Small intestine (tissue), 7 donors: ENCODE data around the gene LEF1. TPM values are rescaled to one million over a fixed set of nuclear protein-coding genes. Genes with fewer than 3 reads are reported as not detected.
A peak's percentile ranks its signal among the peaks of the same experiment; 100 is the strongest.
"Not testable (repeated sequence)": the region's sequence is repeated elsewhere in the genome, so short reads cannot be mapped to it uniquely, and the experiment has no call there.

ENCODE experiments used
- DNase-seq, 2 donors: peaks; one replicate each; pipeline versions ENCODE4 v3.0.0 to v3.0.0-alpha.2; 2013
- FAIRE-seq: peaks from 2 replicates; lab custom pipeline; 2012; peaks lifted over from hg19 to GRCh38; lab: Jason Lieb, UNC
- H3K27ac ChIP-seq, 3 donors: one replicate each; pipeline ENCODE4 v1.5.1; 2013; ENCODE audit warnings: low read length in 2 of 3, mild to moderate bottlenecking in 2 of 3, control low read depth in 1 of 3, inconsistent platforms in 1 of 3, low read depth in 1 of 3, moderate library complexity in 1 of 3
- H3K27me3 ChIP-seq, 3 donors: one replicate each; pipeline ENCODE4 v1.6.1; 2013; ENCODE audit warnings: low read length in 3 of 3, inconsistent platforms in 1 of 3; ENCODE audit not compliant: control insufficient read depth in 3 of 3, insufficient read depth in 3 of 3
- H3K36me3 ChIP-seq, 3 donors: one replicate each; pipeline ENCODE4 v1.6.1; 2013; ENCODE audit warnings: low read length in 3 of 3, inconsistent platforms in 1 of 3, low read depth in 1 of 3, mild to moderate bottlenecking in 1 of 3, moderate library complexity in 1 of 3; ENCODE audit not compliant: control insufficient read depth in 3 of 3, insufficient read depth in 2 of 3
- H3K4me1 ChIP-seq, 3 donors: one replicate each; pipeline ENCODE4 v1.6.1; 2013; ENCODE audit warnings: low read length in 2 of 3, inconsistent platforms in 1 of 3, low read depth in 1 of 3, mild to moderate bottlenecking in 1 of 3, moderate library complexity in 1 of 3; ENCODE audit not compliant: control insufficient read depth in 3 of 3, insufficient read depth in 2 of 3
- H3K4me3 ChIP-seq, 3 donors: one replicate each; pipeline ENCODE4 v1.5.1; 2013; ENCODE audit warnings: low read length in 3 of 3, control low read depth in 1 of 3, inconsistent platforms in 1 of 3, low read depth in 1 of 3, mild to moderate bottlenecking in 1 of 3, moderate library complexity in 1 of 3
- H3K9me3 ChIP-seq, 2 donors: one replicate each; pipeline ENCODE4 v1.6.1; 2013; ENCODE audit warnings: low read depth in 1 of 2, low read length in 1 of 2; ENCODE audit not compliant: control insufficient read depth in 2 of 2, insufficient read depth in 1 of 2
- WGBS, 3 donors: extraction: QIAGEN DNeasy Blood & Tissue Kit; methylation state at CpG; one replicate each; pipeline ENCODE4 v1.1.7; 2013; 5-methylcytosine and 5-hydroxymethylcytosine counted together
- polyA plus RNA-seq, 4 donors: library from polyadenylated mRNA; stranded (reverse) in 3 of 4; unstranded in 1 of 4; fragments of 200-250 nt in 3 of 4; fragments of 120-200 nt in 1 of 4; gene quantifications; one replicate each; pipeline versions ENCODE4 v1.2.1 to v1.2.3, GENCODE V29; 2013
- donor health status: healthy with polysubstance abuse.
- donor health status: control.
- donor health status: control.
- donor health status: Bipolar disorder and iron deficiency.
- donor health status: healthy.

Gene LEF1
- polyA plus RNA-seq, 4 donors: 0.89 to 5.2 (median 3.7) TPM

DNA sequence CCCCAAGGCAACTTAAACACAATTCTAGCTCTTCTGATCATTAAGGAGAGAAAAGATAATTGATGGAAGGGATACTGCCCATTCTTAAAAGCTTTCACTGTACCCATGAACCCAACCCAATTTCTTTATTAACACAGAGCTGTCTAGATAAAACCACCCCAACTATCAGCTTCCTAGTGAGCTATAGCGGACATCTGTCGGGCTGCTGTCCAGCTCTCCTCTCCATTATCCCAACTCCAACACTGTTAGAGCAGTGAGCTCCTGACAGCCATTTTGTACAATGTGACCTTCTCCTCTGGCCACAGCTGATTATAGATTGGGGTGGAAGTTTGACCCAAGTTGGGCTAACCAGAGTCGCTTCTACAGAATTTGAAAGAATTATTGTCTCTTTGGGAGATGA lies 112.9 kb downstream of the LEF1 start:
- no peaks in the 10 kb centered on the region for H3K9me3 ChIP-seq
- H3K27ac ChIP-seq: no peak overlapping the region
- DNase-seq: no peak
- H3K36me3 ChIP-seq: peaks cover 0 to 3% (median 0%) of the 10 kb centered on the region in 3 donors
- WGBS, 3 donors: 94 to 100% (median 95%) methylated on average over 3 of the region's 3 CpGs
- no peak for FAIRE-seq
- H3K27me3 ChIP-seq: no peaks in the 10 kb centered on the region
- H3K4me3 ChIP-seq: no peak overlapping the region
- H3K4me1 ChIP-seq: peaks cover 4 to 20% (median 13%) of the 10 kb centered on the region in 3 donors

DNA sequence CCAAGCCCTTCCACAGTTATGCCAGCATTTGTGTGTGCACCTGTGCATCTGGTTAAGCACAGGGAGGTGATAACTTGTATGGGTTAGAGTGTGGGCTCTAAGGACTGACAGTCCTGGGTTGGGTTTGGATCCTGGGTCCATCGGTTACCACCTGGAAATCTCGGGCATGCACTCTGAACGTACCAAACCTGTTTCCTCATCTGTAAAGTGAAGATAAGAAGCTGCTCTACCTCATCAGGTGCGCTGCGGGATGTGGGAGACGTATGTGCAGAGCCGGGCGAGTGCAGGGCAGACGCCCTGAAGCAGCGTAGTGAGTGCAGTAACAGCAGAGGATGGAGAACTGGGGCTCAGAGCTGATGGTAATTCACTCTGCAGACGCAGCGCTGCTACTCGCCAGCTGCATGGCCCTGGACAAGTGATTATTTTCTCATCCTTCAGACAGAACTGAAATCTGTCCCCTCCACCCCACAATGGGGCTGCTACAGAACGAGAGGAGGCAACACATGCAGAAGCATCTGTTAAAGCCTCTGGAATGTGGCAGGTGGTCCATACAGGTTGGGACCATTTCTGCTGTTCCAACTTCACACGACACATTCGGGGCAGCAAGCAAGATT lies 114.6 kb downstream of the LEF1 start:
- peak in 1 of 2 donors; percentile 65 for DNase-seq
- no peak overlapping the region for H3K4me3 ChIP-seq
- H3K27me3 ChIP-seq: no peaks in the 10 kb centered on the region
- no peak for FAIRE-seq
- H3K4me1 ChIP-seq: peaks cover 4 to 20% (median 13%) of the 10 kb centered on the region in 3 donors
- WGBS, 3 donors: 62 to 69% (median 69%) methylated on average over 16 of the region's 16 CpGs
- H3K27ac ChIP-seq: peak overlapping the region in 2 of 3 donors; percentile 47 to 64
- peaks cover 0 to 3% (median 0%) of the 10 kb centered on the region in 3 donors for H3K36me3 ChIP-seq
- H3K9me3 ChIP-seq: no peaks in the 10 kb centered on the region

DNA sequence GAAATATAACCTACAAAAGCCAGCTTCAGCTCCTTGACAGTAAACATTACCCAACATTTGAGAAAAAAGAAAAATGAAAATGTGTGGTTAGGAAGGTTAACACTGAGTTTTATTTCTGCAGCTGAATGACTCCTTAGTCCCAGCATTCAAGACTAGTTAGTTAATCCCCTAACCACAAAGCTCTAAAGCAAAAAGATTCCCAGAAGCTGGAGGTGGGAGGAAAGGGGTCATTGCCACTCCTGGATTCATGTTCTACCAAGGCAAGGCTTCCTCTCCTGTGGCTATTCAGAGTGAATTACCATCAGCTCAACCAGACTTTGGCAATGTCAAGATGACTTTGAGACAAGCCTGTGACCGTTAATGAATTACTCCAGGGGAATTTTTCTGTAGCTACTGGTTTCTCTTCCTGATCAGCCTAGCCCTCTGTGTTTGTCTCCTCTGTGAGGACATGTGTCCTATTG lies 115.5 kb downstream of the LEF1 start:
- H3K9me3 ChIP-seq: no peaks in the 10 kb centered on the region
- H3K4me1 ChIP-seq: peaks cover 4 to 20% (median 13%) of the 10 kb centered on the region in 3 donors
- WGBS, 3 donors: 26 to 49% (median 27%) methylated on average over 1 of the region's 1 CpG
- H3K36me3 ChIP-seq: peaks cover 0 to 5% (median 0%) of the 10 kb centered on the region in 3 donors
- H3K27me3 ChIP-seq: no peaks in the 10 kb centered on the region
- peak in 1 of 2 donors; percentile 36 for DNase-seq
- H3K27ac ChIP-seq: peak overlapping the region in 2 of 3 donors; percentile 47 to 64
- FAIRE-seq: no peak
- H3K4me3 ChIP-seq: no peak overlapping the region

DNA sequence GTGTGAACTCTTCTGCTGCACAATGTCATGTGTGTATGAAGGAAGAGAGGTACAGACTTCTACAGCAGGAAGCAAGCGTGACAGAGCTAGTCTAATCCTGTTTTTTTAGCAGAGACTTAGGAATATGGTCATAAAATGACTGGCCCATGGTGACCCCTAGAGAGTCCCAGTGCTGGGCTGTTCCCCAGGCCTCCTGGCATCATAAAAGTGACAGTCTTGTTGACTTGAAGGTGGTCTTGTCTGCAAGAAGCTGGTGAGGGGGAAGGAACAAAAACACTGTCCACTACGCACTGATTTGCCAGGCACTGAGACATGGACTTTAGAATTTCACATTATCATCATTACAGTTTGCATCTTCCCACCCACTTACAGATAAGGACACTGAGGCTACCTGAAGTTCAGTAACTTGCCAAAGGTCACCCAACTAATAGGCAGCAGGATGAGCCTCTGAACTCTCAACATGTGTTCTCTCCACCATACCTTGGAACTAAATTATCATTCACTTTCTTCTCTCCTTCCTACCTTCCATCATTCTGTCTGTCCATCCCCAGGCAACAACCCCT lies 116.1 kb downstream of the LEF1 start:
- H3K36me3 ChIP-seq: peaks cover 0 to 7% (median 0%) of the 10 kb centered on the region in 3 donors
- no peak for FAIRE-seq

DNA sequence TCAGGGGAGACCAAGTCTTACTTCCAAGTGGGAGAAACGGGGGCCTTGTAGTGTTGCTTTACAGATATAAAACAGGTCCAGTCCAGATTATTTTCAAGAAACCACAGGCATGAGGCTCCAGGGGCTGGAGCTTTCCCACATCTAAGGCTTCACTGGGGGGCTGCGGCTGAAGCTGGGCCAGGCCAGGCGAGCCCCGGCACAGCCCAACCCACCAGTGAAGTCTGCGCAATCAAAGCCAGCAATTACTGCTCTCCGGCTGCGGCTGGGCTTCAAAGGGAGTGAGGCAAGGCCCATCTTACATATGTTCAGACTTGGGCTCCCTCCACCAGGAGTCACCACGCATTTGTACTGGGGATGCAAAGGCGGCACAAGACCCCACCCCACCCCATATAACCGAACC lies 117.4 kb downstream of the LEF1 start:
- no peak for DNase-seq
- Histone ChIP-seq H3K27me3 (no peaks in the 10 kb centered on the region), H3K36me3 (peaks cover 0 to 7% (median 0%) of the 10 kb centered on the region in 3 donors), H3K27ac (no peak overlapping the region), H3K9me3 (no peaks in the 10 kb centered on the region), H3K4me1 (peaks cover 4 to 20% (median 13%) of the 10 kb centered on the region in 3 donors), H3K4me3 (no peak overlapping the region)
- no peak for FAIRE-seq
- WGBS, 3 donors: 93 to 95% (median 95%) methylated on average over 10 of the region's 10 CpGs

More for the DNA sequence above, 116.1 kb downstream of the LEF1 start:
- peak overlapping the region in 2 of 3 donors; percentile 64 to 76 for H3K27ac ChIP-seq
- 36 to 67% (median 59%) methylated on average over 2 of the region's 2 CpGs for WGBS, 3 donors
- H3K9me3 ChIP-seq: no peaks in the 10 kb centered on the region
- H3K4me3 ChIP-seq: no peak overlapping the region
- DNase-seq: peak; percentile 75 to 83
- peaks cover 4 to 20% (median 13%) of the 10 kb centered on the region in 3 donors for H3K4me1 ChIP-seq
- no peaks in the 10 kb centered on the region for H3K27me3 ChIP-seq

DNA sequence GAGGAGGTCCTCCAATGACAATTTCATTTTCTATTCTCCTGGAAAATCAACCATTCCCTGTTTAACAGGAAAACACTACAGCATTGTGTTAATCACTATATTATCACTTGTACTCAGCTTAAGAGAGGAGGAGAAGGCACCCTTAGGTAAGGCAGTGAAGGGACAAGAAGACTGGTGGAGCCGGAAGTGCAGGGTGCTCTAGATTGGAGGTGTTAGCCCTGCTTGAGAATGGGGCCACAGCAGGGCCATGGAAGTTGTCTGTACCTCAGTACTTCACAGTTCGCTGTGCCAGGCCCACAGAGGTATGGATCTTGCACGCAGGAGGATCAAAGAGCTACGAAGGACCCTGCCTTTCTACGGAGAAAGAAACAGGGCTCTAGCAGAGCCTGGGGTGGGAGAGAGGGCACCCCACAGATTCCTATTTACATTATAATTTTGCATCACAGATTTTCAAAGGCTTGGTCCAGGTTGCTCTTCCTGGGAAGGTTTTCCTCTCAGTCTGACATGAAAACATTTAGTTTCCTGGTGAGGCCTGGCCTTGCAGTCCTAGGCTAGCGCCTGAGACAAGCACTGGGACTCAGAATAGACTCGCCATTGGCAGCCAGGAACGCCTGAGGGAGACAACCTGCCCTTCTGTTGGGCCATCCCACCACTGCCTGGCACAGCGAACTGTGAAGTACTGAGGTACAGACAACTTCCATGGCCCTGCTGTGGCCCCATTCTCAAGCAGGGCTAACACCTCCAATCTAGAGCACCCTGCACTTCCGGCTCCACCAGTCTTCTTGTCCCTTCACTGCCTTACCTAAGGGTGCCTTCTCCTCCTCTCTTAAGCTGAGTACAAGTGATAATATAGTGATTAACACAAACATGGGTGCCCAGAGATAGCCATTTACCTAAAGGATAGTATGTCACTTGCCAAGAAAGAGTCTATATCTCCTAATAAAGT lies 118.3 kb downstream of the LEF1 start:
- WGBS, 3 donors: 89 to 94% (median 94%) methylated on average over 8 of the region's 10 CpGs
- not testable (repeated sequence) for H3K36me3 ChIP-seq, H3K27me3 ChIP-seq, H3K9me3 ChIP-seq, FAIRE-seq, H3K27ac ChIP-seq, H3K4me3 ChIP-seq, DNase-seq
- peaks cover 4 to 20% (median 13%) of the 10 kb centered on the region in 3 donors for H3K4me1 ChIP-seq

DNA sequence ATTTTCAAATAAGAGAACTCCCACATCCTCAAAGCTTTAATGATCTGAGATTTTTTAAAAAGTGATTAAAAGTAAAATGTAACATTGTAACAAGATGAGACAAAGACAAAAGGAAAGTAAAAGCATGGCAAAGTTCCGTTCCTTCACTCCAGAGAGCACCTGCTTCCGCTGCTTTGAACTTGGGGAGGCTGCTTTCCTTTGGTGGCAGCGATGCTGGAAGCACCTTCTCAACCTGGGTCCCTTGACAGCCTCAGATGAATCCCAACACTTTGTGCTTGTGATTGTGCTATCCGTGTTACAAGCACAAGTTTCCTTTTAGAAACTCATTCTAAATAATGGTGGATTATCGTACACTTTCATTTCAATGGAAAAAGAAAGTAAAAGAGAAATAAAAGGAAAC lies 119.3 kb downstream of the LEF1 start:
- no peaks in the 10 kb centered on the region for H3K27me3 ChIP-seq
- 21 to 46% (median 29%) methylated on average over 5 of the region's 5 CpGs for WGBS, 3 donors
- H3K9me3 ChIP-seq: no peaks in the 10 kb centered on the region
- H3K4me1 ChIP-seq: peaks cover 4 to 20% (median 13%) of the 10 kb centered on the region in 3 donors
- FAIRE-seq (no peak), DNase-seq (peak in 1 of 2 donors; percentile 58)
- peak overlapping the region in 1 of 3 donors; percentile 22 for H3K4me3 ChIP-seq
- H3K27ac ChIP-seq: peak overlapping the region in 2 of 3 donors; percentile 2 to 37
- H3K36me3 ChIP-seq: peaks cover 0 to 7% (median 0%) of the 10 kb centered on the region in 3 donors

DNA sequence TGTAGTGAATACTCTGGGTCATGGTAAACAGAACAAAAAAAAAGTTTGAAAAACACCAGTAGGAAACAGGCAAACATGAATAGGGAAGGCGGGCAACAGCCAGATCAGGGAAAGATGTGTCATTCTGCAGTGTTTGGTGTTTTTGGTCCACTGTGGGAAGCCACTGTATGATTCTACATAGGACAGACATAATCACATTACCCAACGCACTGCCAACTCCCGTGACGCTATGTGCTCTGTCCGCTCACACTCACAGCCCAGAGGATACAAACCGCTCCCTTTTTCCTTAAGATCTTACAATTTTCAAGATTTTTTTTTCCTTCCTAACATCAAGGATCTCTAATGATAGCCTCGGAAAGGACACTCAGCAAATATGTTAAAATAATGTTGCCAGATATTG lies 119.7 kb downstream of the LEF1 start:
- Histone ChIP-seq H3K9me3 (no peaks in the 10 kb centered on the region), H3K36me3 (peaks cover 0 to 7% (median 0%) of the 10 kb centered on the region in 3 donors), H3K27me3 (no peaks in the 10 kb centered on the region), H3K4me1 (peaks cover 4 to 20% (median 11%) of the 10 kb centered on the region in 3 donors), H3K4me3 (no peak overlapping the region), H3K27ac (no peak overlapping the region)
- 70 to 90% (median 76%) methylated on average over 7 of the region's 7 CpGs for WGBS, 3 donors
- DNase-seq (no peak), FAIRE-seq (no peak)
